ENCODE results near the gene NUP98.
A peak's percentile ranks its signal among the peaks of the same experiment; 100 is the strongest.

Gene NUP98

DNA sequence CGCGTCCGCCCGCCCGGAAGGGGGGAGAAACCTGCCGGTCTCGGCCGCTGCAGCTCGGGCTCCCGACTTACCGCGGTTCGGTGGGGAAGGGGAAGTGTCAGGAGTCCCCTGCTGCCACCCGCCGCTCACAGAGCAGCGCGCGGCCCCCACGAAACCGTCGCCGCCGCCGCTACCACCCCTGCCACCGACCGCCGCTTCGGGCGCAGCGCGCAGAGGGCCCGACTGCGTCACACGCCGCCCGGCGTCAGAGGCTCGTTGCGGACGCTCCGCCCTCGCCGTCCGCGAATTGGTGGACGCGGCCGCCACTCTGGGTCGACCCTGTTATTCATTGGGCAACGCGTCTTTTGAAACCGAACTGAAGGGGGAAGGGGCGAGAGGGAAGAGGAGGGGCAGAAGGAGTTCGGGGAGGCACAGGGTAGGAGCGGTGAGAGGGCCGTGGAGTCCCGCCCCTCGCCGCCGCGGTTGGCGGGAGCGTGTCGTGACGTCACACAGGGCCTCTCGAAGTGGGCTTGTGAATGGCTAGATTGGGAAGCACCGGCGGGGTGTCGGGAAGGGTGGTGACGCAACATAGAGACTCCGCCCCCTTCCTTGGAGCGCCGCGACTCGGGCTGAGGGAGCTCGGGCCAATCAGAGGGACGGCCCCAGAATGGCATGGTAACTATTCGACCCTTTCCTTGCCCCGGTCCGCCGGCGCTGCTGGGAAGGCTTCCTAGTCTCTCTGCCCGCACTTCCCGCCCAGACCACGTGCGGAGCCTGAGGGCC lies at the start of gene NUP98:
NUP98 (minus strand) TSS at position 226 of the 762 bp plus-strand sequence. CDS start 15,437 bp downstream, outside the sequence.
- DNase-seq (ENCODE audit: extremely low read depth in 1 of 2, low read depth in 1 of 2), result peak; percentile 98 to 99

DNA sequence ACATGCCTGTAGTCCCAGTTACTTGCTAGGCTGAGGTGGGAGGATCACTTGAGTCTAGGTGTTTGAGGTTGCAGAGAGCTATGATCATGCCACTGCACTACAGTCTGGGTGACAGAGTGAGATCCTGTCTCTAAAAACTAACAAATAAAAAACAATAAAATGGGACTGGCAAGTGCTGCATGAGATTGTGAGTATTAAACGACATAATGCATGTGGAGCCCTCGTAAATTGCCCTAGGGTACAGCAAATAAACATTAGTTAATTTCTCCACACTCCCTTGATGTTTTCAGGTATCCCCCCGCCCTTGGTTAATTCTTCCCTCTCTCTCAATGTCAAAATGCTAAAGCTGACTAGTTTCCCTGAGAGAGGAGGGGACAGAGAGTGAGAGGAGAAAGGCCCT lies 48.3 kb upstream of the NUP98 start:
- DNase-seq (ENCODE audit: extremely low read depth in 1 of 2, low read depth in 1 of 2), result no peak

DNA sequence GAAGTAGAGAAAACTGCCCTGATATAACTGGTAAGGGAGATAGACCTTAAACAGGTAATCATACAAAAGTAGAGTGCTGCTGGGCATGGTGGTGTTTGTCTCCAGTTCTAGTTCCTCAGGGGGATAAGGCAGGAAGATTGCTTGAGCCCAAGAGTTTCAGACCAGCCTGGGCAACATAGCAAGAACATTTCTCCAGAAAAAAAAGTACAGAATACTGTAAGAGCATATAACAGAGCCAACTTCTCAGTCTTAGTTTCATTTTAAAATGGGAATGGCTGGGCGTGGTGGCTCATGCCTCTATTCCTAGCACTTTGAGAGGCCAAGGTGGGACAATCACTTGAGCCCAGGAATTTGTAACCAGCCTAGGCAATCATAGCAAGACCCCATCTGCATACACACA lies 47.9 kb upstream of the NUP98 start:
- DNase-seq (ENCODE audit: extremely low read depth in 1 of 2, low read depth in 1 of 2), result no peak

DNA sequence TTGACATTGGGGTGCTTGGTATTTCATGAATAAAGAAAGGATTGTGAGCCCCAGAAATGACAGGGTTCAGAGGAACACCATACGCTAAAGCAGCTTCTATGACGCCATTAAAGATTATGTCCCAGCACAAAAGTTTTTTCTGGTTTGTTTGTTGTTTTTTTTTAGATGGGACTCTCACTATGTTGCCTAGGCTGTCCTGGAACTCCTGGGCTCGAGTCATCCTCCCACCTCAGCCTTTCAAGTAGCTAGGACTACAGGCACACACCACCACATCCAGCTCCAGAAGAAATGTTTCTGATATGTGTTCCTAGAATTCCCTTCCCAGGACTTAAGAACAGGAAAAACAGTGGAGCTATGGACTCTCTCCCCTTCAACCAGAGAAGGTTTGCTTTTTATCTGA lies 46.0 kb upstream of the NUP98 start:
- DNase-seq (ENCODE audit: extremely low read depth in 1 of 2, low read depth in 1 of 2), result no peak

DNA sequence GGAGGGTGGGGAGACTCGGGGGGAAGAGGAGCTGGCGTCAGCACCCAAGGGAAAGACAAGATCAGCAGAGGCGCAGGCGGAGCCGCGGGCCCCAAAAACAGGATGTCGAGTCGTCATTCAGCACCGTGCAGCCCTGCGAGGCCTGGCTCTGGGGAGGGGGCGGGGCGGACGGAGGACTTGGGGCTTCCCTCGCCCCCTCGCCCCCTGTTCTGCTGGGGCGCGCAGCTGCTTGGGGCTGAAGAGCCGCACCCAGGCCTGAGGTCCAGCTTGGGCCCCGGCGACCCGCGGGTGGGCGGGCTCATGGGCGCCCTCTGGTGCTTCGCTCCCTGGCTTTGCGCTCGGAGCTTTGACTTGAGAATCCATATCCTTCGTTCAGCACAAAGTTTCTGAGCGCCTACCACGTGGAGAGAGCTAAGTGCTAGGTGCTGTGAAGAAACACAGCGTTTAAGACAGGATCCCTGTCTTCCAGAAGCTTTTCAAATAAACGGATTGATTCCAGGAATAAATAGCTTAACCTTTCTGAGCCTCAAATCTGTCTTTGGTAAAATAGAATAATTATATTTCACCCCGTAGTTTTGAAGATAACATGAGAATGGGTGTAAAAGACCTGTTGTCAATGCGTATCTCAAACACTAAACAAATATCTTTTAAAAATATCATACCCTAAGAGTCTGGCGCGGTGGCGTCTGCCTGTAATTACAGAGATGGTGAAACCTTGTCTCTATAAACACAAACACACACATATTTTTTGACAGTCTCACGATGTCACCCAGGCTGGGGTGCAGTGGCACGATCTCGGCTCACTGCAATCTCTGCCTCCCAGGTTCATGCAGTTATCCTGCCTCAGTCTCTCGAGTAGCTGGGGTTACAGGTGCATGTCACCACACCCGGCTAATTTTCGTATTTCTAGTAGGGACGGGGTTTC lies 44.3 kb upstream of the NUP98 start:
- peak; percentile 84 to 91 for DNase-seq (ENCODE audit: extremely low read depth in 1 of 2, low read depth in 1 of 2)

DNA sequence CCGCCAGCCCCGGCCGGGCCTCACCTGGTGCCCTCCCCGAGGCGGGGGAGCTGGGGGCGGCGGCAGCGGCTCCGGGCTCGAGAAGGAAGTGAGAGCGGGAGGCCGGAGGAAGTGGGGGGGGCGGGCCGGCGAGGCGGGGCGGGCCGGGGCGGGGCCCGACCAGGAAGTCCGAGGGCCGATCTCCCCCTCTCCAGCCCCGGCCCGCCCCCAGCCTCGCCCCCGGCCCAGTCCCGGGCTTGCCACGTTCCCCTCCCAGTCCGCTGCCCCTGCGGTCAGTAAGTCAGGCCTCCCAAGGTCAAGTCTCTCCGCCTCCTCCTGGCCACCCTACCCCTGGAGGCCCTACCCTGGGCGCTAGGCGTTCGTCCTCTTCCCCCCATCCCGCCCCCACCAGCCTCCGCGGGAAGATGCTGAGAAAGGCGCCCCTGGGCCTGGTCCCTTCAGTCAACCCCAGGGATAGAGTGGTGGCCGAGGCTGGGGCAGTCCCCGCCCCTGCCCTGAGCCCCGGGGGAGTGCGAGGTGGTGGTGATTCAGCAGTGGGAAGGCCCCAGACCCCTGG lies 43.6 kb upstream of the NUP98 start, which contains the start of gene RHOG:
RHOG (minus strand) TSS at position 90 of the 556 bp plus-strand sequence. CDS start 12,821 bp downstream, outside the sequence.
- peak in 1 of 2 donors; percentile 55 for DNase-seq (ENCODE audit: extremely low read depth in 1 of 2, low read depth in 1 of 2)

DNA sequence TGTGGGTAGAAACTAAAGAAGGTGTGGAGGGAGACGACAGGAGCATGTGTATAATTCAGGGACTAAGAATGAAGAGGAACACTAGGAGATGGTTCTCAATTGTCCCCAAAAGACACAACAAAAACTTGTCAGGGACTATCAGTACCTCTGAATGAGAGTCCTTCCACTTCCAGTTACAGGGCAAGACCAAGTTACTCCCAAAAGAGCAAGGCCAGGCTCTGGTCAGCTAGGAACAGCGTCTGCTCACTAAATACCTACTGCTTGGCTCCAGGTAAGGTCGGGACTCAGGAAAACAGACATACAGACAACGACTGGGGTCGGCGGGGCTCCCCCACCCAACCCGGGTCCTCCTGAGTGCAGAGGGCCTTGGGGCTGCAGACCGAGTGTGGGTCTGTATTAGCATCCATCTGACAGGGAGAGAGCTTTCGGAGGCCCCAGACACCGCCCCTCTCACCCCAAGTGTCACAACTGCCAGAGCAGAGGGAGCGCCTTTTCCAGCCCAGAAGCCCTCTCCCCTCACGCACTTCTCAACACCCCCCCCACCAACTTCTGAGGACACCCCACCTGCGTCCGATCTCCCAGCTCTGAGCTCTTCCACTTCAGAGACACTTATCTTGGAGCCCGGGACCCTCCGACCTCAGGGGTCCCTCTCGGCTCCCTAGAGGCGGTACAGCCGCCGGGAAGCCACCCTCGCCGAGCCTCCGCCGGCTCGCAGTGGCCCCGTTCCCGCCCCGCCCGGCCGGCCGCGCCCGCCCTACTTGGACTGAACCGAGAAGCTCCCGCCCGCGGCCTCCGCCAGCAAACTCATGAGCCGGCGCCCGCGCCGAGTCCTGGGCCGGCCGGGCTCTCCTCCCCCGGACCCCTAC lies 42.9 kb upstream of the NUP98 start:
- DNase-seq (ENCODE audit: extremely low read depth in 1 of 2, low read depth in 1 of 2), result no peak

DNA sequence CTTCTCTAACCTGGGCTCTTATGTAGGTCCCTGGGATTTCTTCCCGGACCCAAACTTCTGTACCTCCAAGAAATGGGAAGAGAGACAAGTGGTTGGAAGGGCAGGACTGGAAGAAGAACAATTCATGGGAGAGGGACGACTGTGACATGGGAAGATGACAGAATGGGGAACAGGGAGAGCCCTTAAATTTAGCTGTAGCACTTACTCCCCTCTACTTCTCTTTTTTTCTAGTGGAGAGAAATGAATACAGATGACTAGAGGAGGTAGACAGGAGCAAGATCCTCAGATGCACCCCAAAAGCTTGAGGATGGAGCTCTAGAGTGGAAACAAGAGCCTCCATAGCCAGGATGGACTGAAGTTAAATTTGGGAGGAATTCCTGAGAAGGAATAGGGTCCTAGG lies 41.1 kb upstream of the NUP98 start:
- no peak for DNase-seq (ENCODE audit: extremely low read depth in 1 of 2, low read depth in 1 of 2)

DNA sequence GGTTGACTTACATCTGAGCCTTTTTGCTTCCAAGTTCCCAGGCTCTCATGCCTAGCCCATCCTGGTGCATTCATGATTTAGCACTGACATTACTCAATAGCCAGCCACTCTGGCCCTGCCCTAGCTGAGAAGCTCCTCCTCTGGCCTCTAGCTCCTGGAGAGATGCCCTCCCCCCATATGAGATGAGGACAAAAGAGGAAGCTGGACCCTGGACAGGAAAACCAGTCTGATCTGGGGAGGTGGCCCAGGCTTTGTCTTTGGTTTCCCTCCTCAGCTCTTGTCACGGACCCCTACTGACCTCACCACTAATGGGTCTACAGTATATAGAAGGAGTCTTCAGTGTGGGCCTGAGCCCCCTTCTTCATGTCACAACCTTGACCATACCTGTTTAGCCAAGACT lies 40.4 kb upstream of the NUP98 start:
- no peak for DNase-seq (ENCODE audit: extremely low read depth in 1 of 2, low read depth in 1 of 2)

DNA sequence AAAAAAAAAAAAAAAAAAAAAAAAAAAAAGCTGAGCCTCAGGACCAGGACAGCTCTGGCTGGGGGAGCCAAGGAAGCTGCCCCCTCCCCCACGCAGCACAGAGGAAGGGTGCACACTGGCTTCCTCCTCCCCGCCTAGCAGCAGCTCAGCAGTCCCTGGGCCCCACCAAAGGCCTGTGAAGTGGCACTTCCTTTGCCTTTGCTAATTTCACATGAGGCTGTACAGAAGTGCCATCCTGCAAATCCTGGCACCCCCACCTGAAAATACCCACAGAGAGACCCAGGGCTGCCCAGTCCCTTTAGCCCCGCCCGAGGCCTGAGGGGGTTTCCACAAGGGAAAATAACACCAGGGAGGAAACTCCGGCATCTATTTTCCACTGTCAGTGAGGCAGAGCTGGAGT lies 39.5 kb upstream of the NUP98 start:
- peak in 1 of 2 donors; percentile 37 for DNase-seq (ENCODE audit: extremely low read depth in 1 of 2, low read depth in 1 of 2)

DNA sequence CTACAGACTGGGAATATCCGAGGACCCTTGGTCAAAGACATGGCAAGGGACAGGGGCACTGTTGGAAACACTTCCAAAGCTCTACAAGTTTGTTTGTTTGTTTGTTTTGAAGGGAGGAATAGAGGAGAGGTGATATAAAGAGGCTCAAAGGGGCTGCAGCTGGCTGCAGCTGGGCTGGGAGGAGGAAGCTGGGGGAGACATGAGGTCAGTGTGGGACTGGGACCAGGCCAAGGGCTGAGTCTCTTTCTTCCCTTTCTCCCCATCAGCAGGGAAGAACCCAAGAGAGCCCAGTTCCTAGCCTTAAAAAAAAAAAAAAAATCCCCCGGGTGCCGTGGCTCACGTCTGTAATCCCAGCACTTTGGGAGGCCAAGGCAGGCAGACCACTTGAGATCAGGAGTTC lies 38.4 kb upstream of the NUP98 start:
- DNase-seq (ENCODE audit: extremely low read depth in 1 of 2, low read depth in 1 of 2), result no peak

DNA sequence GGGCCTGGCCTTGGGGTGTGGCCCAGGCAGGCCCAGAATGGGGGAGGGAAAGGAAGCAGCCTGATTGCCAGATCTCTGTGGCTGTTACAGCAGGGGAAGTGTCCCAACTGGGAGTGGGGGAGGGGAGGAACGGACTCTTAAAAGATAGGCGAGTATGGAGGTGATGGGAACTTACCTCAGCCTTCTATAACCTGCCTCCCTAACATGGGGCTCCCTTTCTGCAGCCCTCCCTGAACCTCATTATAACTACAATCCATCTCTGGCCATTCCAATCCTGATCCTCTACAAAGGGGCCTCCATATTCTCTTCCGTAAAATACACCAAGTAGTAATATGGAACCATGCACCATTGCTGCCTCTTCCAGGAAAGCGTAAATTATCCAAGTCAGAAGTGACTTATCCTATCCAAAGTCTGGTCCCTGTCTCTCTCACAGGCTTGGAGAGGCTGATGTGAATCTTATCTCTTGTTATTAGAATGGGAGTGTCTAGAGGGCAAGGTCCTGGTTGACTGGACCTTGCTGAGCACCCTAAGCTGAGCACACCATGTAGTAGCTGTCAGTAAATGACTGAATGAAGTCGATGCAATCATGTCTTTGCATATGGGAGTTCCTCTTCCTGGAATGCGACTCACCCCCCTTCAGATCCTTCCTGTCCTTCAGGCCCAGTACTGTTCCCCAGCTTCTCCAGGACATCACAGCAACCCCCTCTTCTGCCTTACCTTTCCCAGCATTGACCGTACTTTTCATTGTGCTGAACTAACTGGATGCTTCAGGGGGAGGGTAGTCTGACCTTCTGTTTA lies 37.5 kb upstream of the NUP98 start:
- DNase-seq (ENCODE audit: extremely low read depth in 1 of 2, low read depth in 1 of 2), result no peak

DNA sequence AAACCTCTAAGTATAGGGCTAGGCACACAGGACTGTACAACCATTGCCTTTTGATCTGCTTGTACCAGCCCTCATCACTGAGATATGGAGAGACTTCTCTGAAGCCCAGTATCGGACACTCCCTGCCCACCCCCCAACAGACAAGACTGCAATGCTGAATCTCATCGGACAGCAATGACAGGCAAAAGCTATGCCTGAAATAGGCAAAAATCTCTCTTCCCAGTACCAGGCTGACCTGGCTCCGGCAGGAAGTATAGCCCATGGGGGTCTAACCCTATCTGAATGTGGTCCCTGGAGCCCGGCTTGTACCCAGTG lies 37.0 kb upstream of the NUP98 start:
- no peak for DNase-seq (ENCODE audit: extremely low read depth in 1 of 2, low read depth in 1 of 2)

DNA sequence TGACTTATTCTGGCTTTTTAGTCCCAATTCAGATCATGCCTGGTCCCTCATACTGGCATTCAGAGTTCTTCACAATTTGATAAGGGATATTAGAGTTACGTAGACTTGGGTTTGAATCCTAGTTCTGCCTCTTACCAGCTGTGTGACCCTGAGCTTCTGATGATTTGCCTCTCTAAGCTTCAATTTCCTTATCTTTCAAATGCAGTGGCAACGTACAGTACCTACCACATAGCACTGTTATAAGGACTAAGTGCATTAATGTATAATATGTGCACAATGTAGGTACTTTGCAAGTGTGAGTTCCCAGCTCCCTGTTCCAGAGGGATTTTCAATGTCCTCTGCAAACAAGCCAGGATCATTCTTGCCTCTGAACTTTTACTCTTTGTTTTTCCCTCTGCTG lies 36.1 kb upstream of the NUP98 start:
- DNase-seq (ENCODE audit: extremely low read depth in 1 of 2, low read depth in 1 of 2), result no peak

DNA sequence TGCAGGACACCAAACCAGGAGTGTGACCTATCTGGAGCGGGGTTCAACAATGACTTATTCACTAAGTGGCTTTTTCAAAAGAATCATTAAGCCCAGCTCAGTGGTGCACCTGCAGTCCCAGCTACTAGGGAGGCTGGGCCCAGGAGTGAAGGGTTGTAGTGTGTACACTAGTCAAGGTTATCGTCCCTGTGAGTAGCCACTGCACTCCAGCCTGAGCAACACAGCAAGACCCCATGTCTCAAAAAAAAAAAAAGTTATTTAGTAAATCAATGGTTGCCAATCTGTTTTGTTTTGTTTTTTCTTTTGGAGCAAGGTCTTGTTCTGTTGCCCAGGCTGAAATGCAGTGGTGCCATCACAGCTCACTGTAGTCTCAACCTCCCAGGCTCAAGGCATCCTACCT lies 35.5 kb upstream of the NUP98 start:
- no peak for DNase-seq (ENCODE audit: extremely low read depth in 1 of 2, low read depth in 1 of 2)

DNA sequence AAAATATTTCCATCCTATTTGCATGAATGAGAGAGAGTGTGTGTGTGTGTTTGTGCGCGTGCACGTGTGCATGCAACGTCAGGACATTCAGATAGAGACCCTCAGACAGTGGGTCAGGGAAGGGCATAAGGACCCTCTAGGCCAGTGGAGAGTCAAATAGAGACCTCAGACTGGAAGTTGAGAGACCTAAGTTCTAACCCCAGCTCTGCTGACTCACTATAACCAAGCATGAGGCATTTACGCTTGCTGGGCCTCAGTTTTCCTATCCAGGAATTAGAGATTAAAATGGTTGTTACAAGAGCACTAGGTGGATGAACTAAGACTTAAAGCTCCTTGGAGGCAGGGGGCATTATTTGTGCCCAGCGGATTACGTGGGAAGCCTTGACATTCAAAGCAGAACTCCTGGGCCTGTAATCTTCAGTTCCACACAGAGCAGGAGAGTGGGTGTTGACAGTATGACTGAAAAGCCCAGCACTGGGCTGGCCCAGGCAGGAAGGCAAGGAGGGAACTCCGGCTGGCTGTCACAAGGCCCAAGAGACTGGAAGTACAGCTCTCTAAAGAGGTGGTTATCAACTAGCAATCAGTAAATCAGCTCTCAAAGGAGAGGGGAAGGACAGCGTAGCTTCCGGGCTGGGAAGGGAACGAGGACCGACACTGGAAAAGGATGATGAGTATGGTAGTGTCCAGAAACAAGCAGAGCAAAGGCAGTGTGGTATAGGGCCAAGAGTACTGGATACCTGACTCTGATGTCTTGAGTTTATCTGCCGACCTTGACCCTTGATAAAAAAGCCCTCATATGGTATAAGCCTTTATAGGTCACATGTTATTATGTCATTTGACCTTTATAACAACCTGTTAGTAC lies 34.3 kb upstream of the NUP98 start:
- DNase-seq (ENCODE audit: extremely low read depth in 1 of 2, low read depth in 1 of 2), result no peak

DNA sequence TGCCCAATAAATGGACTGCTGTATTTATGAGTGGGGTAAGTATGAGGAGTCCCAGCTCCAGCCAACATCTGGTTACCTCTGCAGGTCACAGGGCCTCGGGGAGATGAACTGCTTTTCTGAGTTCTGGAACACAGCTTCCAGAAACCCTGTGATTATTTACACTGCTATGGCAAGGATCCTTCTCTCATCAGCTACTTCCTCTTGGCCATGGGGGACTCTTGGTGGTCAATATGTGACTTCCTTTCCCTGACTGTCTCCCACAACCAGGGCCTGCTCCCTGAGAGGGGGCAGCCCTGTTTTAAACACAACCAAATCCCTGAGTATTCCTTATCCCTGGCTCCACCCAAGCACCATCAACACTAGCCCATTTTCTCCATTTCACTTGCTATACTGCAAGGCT lies 33.4 kb upstream of the NUP98 start:
- no peak for DNase-seq (ENCODE audit: extremely low read depth in 1 of 2, low read depth in 1 of 2)

DNA sequence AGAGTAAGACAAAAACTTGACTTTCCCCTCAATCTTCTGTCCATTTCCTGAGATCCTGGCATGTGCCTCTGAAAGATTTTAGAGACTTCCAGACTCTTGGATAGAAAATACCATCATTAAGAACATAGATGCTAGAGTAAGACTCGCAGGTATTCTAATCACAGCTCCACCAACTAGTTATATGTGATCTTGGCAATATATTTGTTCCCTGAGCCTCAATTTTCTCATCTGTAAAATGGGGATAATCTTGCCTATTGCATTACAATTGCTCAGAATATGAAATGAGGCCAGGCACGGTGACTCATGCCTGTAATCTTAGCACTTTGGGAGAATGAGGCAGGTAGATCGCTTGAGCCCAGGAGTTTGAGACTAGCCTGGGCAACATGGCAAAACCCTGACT lies 32.7 kb upstream of the NUP98 start:
- DNase-seq (ENCODE audit: extremely low read depth in 1 of 2, low read depth in 1 of 2), result no peak

All from activated CD8-positive, alpha-beta memory T cell treated with anti-CD3 and anti-CD28 coated beads for 1 hour (primary cell).